GM18505 (cell line): ENCODE measurements around the gene ATP2A3.

Experiments used
- ATAC-seq: cut with Tn5 transposase; IDR thresholded peaks from one replicate; pipeline ENCODE4 v1.9.1; 2021; ENCODE audit not compliant: unreplicated experiment
- POLR2A ChIP-seq: IDR thresholded peaks from 4 replicates; pipeline ENCODE4 v1.6.1; 2011; ENCODE audit warnings: borderline replicate concordance; ENCODE audit not compliant: insufficient read depth, insufficient read length; ENCODE audit errors: extremely low read depth

ATP2A3 gene

GRCh38 chr17:3986939-3987335 lies 22.7 kb upstream of the ATP2A3 start:
- ATAC-seq: no peak
- no peak for TF ChIP-seq POLR2A

GRCh38 chr17:3986270-3986938 lies 22.2 kb upstream of the ATP2A3 start:
- TF ChIP-seq POLR2A: no peak

GRCh38 chr17:3985846-3986245 lies 21.6 kb upstream of the ATP2A3 start:
- TF ChIP-seq POLR2A: no peak
- ATAC-seq: no peak

More at GRCh38 chr17:3986270-3986938, 22.2 kb upstream of the ATP2A3 start:
- ATAC-seq: no peak

- ATAC-seq: no peak
- no peak for TF ChIP-seq POLR2A
These were observed 19.6 kb upstream of the ATP2A3 start for GRCh38 chr17:3983606-3984484.

GRCh38 chr17:3982541-3983017 lies 18.3 kb upstream of the ATP2A3 start:
- TF ChIP-seq POLR2A: no peak
- ATAC-seq: no peak

- TF ChIP-seq POLR2A: no peak
- ATAC-seq: no peak
These were observed 17.9 kb upstream of the ATP2A3 start for GRCh38 chr17:3982113-3982512.

GRCh38 chr17:3981455-3981854 lies 17.2 kb upstream of the ATP2A3 start:
- ATAC-seq: no peak
- TF ChIP-seq POLR2A: no peak

GRCh38 chr17:3980381-3981014 lies 16.3 kb upstream of the ATP2A3 start:
- no peak for TF ChIP-seq POLR2A
- ATAC-seq: no peak

GRCh38 chr17:3979290-3979611 lies 15.0 kb upstream of the ATP2A3 start:
- TF ChIP-seq POLR2A: no peak
- no peak for ATAC-seq

- no peak for ATAC-seq
- TF ChIP-seq POLR2A: no peak
These were observed 14.4 kb upstream of the ATP2A3 start for GRCh38 chr17:3978421-3979289.

GRCh38 chr17:3977387-3977786 lies 13.2 kb upstream of the ATP2A3 start:
- ATAC-seq: no peak
- no peak for TF ChIP-seq POLR2A

GRCh38 chr17:3976675-3977171 lies 12.5 kb upstream of the ATP2A3 start:
- no peak for ATAC-seq

More at GRCh38 chr17:3976675-3977171, 12.5 kb upstream of the ATP2A3 start:
- no peak for TF ChIP-seq POLR2A
